OCI-LY1 (cell line): ENCODE data around the gene CEP135.
"Not testable (repeated sequence)": the region's sequence is repeated elsewhere in the genome, so short reads cannot be mapped to it uniquely, and the experiment has no call there.

Experiments used
- CTCF ChIP-seq: fragments of 200-600 bp; sonication (generic), shearing (Covaris generic); IDR thresholded peaks from 2 replicates; pipeline ENCODE4 v1.5.1; 2017; ENCODE audit warnings: mild to moderate bottlenecking, antibody characterized with exemption, low read length, moderate library complexity, mixed read lengths
- EZH2 ChIP-seq: fragments of 200-600 bp; sonication (generic), shearing (Covaris generic); IDR thresholded peaks from 2 replicates; pipeline ENCODE4 v1.8.0; 2017; ENCODE audit warnings: borderline replicate concordance, mixed run types, mild to moderate bottlenecking, antibody characterized with exemption, low read length, moderate library complexity, mixed read lengths

- TF ChIP-seq CTCF, EZH2: not testable (repeated sequence)
Measured at GRCh38 chr4:55966324-55966723, 17.6 kb downstream of the CEP135 start.
